A673 (cell line): ENCODE results near the gene CASKIN2. TPM values are rescaled to one million over a fixed set of nuclear protein-coding genes. Genes with fewer than 3 reads are reported as not detected.

Source experiments
- BruUV-seq: library from RNA; stranded (reverse); fragments of 400-500 nt; replicated peaks from 2 replicates; lab custom pipeline; 2021; lab: Mats Ljungman, UMichigan
- CTCF ChIA-PET: fragments of 300-600 bp; sonication (Branson Sonifier 250); formaldehyde crosslinking; loops from one replicate; lab custom pipeline; 2022; ENCODE audit warnings: antibody characterized with exemption; lab: Charles Lee
- POLR2A ChIA-PET: fragments of 300-600 bp; sonication (Branson Sonifier 250); formaldehyde crosslinking; loops from one replicate; lab custom pipeline; 2022; ENCODE audit warnings: antibody characterized with exemption; ENCODE audit not compliant: low non-redundant PET; lab: Charles Lee
- DNase-seq: peaks from one replicate; pipeline ENCODE4 v3.0.0-alpha.2; 2015; ENCODE audit warnings: low spot score
- H3K27ac ChIP-seq: fragments of 200-600 bp; sonication (generic); 2 replicates; pipeline ENCODE4 v1.5.1; 2016; ENCODE audit warnings: mixed run types, low read depth, mild to moderate bottlenecking, mixed read lengths, antibody characterized with exemption, low read length; ENCODE audit not compliant: poor library complexity, severe bottlenecking
- H3K27me3 ChIP-seq: fragments of 200-600 bp; sonication (generic); replicated peaks from 2 replicates; pipeline ENCODE4 v1.6.1; 2017; ENCODE audit warnings: mixed run types, low read depth, mild to moderate bottlenecking, mixed read lengths, antibody characterized with exemption, low read length; ENCODE audit not compliant: insufficient read depth, poor library complexity
- H3K36me3 ChIP-seq: fragments of 200-600 bp; sonication (generic); 2 replicates; pipeline ENCODE4 v1.6.1; 2016; ENCODE audit warnings: mixed run types, mild to moderate bottlenecking, mixed read lengths, antibody characterized with exemption, low read length; ENCODE audit not compliant: insufficient read depth, poor library complexity, severe bottlenecking
- H3K4me1 ChIP-seq: fragments of 200-600 bp; sonication (generic); 2 replicates; pipeline ENCODE4 v1.6.1; 2017; ENCODE audit warnings: mixed run types, mild to moderate bottlenecking, mixed read lengths, antibody characterized with exemption, low read length; ENCODE audit not compliant: insufficient read depth, poor library complexity, severe bottlenecking
- H3K4me3 ChIP-seq: fragments of 200-600 bp; sonication (generic); 2 replicates; pipeline ENCODE4 v1.5.1; 2016; ENCODE audit warnings: low read depth, mixed run types, mild to moderate bottlenecking, mixed read lengths, low read length; ENCODE audit not compliant: poor library complexity, severe bottlenecking
- H3K9me3 ChIP-seq: fragments of 200-600 bp; sonication (generic); 2 replicates; pipeline ENCODE4 v1.6.1; 2016; ENCODE audit warnings: mixed run types, low read depth, mild to moderate bottlenecking, mixed read lengths, antibody characterized with exemption, low read length; ENCODE audit not compliant: poor library complexity, severe bottlenecking
- EZH2 ChIP-seq: fragments of 200-600 bp; sonication (generic); IDR thresholded peaks from 2 replicates; pipeline ENCODE4 v1.6.1; 2017; ENCODE audit warnings: borderline replicate concordance, low read depth, mild to moderate bottlenecking, mixed read lengths, antibody characterized with exemption, low read length; ENCODE audit not compliant: poor library complexity, severe bottlenecking
- intact Hi-C: fragments of 100-400 bp; cut with micrococcal nuclease; formaldehyde crosslinking; loops from one replicate; pipeline ENCODE4 v1.10.0; 2022; ENCODE audit not compliant: unreplicated experiment
- total RNA-seq: library from RNA; stranded (reverse); gene quantifications from 2 replicates; pipeline ENCODE4 v1.2.3, GENCODE V29; 2021
- TF ChIP-seq, protein P1 (sequence below): fragments of 300-800, 200-600 bp; sonication (generic); conservative IDR thresholded peaks from 2 replicates; pipeline ENCODE4 v1.5.1; 2017; ENCODE audit warnings: low read depth, mild to moderate bottlenecking, antibody characterized with exemption, low read length, moderate library complexity, mixed read lengths

CASKIN2 gene
- total RNA-seq, 1 experiment from 2014 or later, result 32.6 TPM

GRCh38 chr17:75518983-75519537 is 3.7 kb upstream of the CASKIN2 start:
- H3K36me3 ChIP-seq, result peaks cover 11% of the 10 kb centered on the region
- no peak overlapping the region for H3K27ac ChIP-seq
- H3K4me3 ChIP-seq, result no peak overlapping the region
- TF ChIP-seq, protein P1, sequence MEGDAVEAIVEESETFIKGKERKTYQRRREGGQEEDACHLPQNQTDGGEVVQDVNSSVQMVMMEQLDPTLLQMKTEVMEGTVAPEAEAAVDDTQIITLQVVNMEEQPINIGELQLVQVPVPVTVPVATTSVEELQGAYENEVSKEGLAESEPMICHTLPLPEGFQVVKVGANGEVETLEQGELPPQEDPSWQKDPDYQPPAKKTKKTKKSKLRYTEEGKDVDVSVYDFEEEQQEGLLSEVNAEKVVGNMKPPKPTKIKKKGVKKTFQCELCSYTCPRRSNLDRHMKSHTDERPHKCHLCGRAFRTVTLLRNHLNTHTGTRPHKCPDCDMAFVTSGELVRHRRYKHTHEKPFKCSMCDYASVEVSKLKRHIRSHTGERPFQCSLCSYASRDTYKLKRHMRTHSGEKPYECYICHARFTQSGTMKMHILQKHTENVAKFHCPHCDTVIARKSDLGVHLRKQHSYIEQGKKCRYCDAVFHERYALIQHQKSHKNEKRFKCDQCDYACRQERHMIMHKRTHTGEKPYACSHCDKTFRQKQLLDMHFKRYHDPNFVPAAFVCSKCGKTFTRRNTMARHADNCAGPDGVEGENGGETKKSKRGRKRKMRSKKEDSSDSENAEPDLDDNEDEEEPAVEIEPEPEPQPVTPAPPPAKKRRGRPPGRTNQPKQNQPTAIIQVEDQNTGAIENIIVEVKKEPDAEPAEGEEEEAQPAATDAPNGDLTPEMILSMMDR, result no peak
- TF ChIP-seq EZH2, result no peak
- H3K9me3 ChIP-seq, result no peaks in the 10 kb centered on the region
- no peaks in the 10 kb centered on the region for H3K4me1 ChIP-seq
- no peak for DNase-seq
- BruUV-seq, result no TSS peak
- ChIA-PET CTCF (no interaction called here), POLR2A (no interaction called here)
- H3K27me3 ChIP-seq, result no peaks in the 10 kb centered on the region
- intact Hi-C loops, result loop anchor here (5.0 kb wide), 1 partner anchor 68 kb away; the partner anchor contains the start of gene MYO15B

- no peak for DNase-seq
- Histone ChIP-seq H3K9me3 (no peaks in the 10 kb centered on the region), H3K4me3 (no peak overlapping the region), H3K27me3 (no peaks in the 10 kb centered on the region), H3K27ac (no peak overlapping the region), H3K36me3 (peaks cover 15% of the 10 kb centered on the region), H3K4me1 (no peaks in the 10 kb centered on the region)
- ChIA-PET POLR2A (no interaction called here), CTCF (no interaction called here)
- BruUV-seq, result no TSS peak
- intact Hi-C loops, result loop anchor here (5.0 kb wide), 1 partner anchor 69 kb away; the partner anchor contains the start of gene MYO15B
- TF ChIP-seq, protein P1, result no peak
- TF ChIP-seq EZH2, result no peak
Observed at GRCh38 chr17:75518201-75518600, 2.9 kb upstream of the CASKIN2 start.

DNA sequence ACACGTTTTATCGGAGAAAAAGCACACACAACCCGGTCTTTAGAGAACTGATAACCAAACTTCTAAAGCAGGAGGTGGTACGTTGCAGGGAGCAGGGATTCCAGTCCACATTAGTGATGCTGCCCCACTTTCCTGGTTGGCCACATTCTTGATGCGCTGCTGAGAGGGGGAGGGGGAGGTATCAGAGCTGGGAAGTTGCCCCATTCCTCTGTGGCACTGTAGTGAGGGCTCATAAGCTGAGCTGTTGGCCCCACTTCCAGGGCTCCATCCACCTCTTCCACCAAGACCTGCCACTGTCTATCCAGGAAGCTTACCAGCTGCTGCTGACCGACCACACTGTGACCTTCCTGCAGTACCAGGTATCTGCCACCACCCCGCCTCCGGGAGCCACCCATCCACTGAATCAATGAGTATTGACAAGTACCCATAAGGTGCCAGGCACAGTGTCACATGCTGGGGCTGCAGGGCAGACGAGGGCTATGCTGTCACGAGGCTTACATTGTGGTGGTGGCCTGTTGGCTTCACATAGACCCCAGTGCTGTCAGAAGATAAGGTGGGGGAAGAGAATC is 2.0 kb upstream of the CASKIN2 start:
- no peaks in the 10 kb centered on the region for H3K4me1 ChIP-seq
- no TSS peak for BruUV-seq
- ChIA-PET POLR2A (no interaction called here), CTCF (interaction anchor here (0.6 kb wide), 1 partner anchor 56 kb away, joined by 5 read pairs; no protein-coding TSS in a partner anchor)
- TF ChIP-seq, protein P1, result no peak
- no peak for TF ChIP-seq EZH2
- no peaks in the 10 kb centered on the region for H3K27me3 ChIP-seq
- H3K4me3 ChIP-seq, result peak overlapping the region; percentile 87
- H3K36me3 ChIP-seq, result peaks cover 15% of the 10 kb centered on the region
- DNase-seq, result no peak
- H3K27ac ChIP-seq, result no peak overlapping the region
- H3K9me3 ChIP-seq, result no peaks in the 10 kb centered on the region
- intact Hi-C loops, result loop anchor here (5.0 kb wide), 1 partner anchor 70 kb away; the partner anchor contains the start of gene MYO15B
